ENCODE data around the gene CETN2. TPM values are rescaled to one million over a fixed set of nuclear protein-coding genes. Genes with fewer than 3 reads are reported as not detected.

The CETN2 gene
- total and polyA plus RNA-seq, 12 donors = 22.9 to 35.7 (median 25.5) TPM

DNA sequence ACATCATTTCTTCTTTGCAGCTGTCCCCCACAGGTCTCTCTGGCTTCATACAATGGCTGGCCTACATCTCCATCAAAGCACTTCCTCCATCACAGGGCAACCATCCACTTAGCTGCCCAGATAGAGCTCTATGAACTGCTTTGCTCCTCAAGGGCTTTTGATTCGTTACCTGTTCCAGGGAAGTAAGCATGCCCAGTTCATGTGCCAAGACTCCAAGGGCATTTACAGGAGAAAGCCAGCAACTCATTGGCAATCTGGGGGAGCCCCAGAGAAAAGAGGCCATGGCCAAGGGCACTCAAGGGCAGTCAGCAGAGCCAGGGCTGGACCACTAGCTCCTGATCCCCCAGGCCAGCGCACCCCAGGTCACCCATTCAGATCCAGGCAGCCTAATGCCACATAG is 42.8 kb upstream of the CETN2 start:
- intact Hi-C loops (cut with DNase I) = no loop called here
- WGBS, 2 donors = 87 to 88% methylated on average over 2 of the region's 2 CpGs
- TF ChIP-seq, protein P1, sequence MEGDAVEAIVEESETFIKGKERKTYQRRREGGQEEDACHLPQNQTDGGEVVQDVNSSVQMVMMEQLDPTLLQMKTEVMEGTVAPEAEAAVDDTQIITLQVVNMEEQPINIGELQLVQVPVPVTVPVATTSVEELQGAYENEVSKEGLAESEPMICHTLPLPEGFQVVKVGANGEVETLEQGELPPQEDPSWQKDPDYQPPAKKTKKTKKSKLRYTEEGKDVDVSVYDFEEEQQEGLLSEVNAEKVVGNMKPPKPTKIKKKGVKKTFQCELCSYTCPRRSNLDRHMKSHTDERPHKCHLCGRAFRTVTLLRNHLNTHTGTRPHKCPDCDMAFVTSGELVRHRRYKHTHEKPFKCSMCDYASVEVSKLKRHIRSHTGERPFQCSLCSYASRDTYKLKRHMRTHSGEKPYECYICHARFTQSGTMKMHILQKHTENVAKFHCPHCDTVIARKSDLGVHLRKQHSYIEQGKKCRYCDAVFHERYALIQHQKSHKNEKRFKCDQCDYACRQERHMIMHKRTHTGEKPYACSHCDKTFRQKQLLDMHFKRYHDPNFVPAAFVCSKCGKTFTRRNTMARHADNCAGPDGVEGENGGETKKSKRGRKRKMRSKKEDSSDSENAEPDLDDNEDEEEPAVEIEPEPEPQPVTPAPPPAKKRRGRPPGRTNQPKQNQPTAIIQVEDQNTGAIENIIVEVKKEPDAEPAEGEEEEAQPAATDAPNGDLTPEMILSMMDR (IDR thresholded peaks at IDR 0.05) = no peak

DNA sequence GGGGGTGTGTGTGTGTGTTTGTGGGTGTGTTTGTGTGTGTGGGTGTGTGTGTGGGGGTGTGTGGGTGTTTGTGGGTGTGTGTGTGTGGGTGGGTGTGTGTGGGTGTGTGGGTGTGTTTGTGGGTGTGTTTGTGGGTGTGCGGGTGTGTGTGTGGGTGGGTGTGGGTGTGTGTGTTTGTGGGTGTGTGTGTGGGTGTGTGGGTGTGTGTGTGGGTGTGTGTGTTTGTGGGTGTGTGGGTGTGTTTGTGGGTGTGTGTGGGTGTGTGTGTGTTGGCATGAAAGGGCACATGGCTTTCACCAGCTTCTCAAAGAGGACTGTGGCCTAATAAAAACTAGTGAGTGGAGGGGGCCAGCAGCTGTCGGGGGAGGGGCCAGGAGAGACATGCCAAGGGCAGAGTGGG is 42.0 kb upstream of the CETN2 start:
- TF ChIP-seq, protein P1 (IDR thresholded peaks at IDR 0.05) = no peak
- H3K4me3 ChIP-seq = no peak overlapping the region
- H3K27me3 ChIP-seq = peaks cover 0 to 8% (median 0%) of the 10 kb centered on the region in 7 donors
- intact Hi-C loops (cut with DNase I) = no loop called here
- no peaks in the 10 kb centered on the region for H3K9me3 ChIP-seq
- no peak for ATAC-seq
- H3K4me1 ChIP-seq = no peaks in the 10 kb centered on the region
- DNase-seq = no peak
- WGBS, 2 donors = 94 to 100% methylated on average over 1 of the region's 2 CpGs
- H3K27ac ChIP-seq = no peak overlapping the region
- peaks cover 0 to 29% (median 4%) of the 10 kb centered on the region in 9 donors for H3K36me3 ChIP-seq

More for the DNA sequence above, 42.8 kb upstream of the CETN2 start:
- H3K27ac ChIP-seq = no peak overlapping the region
- no peaks in the 10 kb centered on the region for H3K4me1 ChIP-seq
- no peak for DNase-seq
- no peak overlapping the region for H3K4me3 ChIP-seq
- no peaks in the 10 kb centered on the region for H3K9me3 ChIP-seq
- no peak for ATAC-seq
- peaks cover 0 to 13% (median 0%) of the 10 kb centered on the region in 7 donors for H3K27me3 ChIP-seq
- peaks cover 0 to 22% (median 0%) of the 10 kb centered on the region in 9 donors for H3K36me3 ChIP-seq

DNA sequence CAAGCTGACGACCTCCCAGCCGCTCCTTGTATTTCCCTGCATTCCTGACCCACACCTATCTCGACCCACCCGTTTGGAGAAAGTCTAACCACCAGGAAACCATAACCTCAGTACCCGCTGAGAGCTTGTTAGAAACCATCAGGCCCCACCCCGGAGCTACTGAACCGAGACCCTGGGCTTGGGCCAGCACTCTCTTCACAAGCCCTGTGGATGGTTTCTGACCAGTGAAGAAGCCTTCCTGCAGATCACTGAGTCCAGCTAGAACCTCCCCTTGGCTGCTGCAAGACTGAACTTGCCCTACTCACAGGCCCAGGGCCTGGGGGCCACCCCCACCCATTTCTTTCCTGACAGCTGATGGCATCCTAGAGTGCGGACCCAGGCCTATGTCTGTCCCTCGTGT is 40.7 kb upstream of the CETN2 start:
- Histone ChIP-seq H3K4me3 (no peak overlapping the region), H3K27ac (no peak overlapping the region), H3K36me3 (peaks cover 0 to 38% (median 4%) of the 10 kb centered on the region in 9 donors), H3K4me1 (no peaks in the 10 kb centered on the region), H3K9me3 (no peaks in the 10 kb centered on the region), H3K27me3 (peaks cover 0 to 5% (median 0%) of the 10 kb centered on the region in 7 donors)
- 82 to 87% methylated on average over 9 of the region's 9 CpGs for WGBS, 2 donors
- TF ChIP-seq, protein P1 (IDR thresholded peaks at IDR 0.05) = no peak
- ATAC-seq (no peak), DNase-seq (no peak)
- intact Hi-C loops (cut with DNase I) = no loop called here

DNA sequence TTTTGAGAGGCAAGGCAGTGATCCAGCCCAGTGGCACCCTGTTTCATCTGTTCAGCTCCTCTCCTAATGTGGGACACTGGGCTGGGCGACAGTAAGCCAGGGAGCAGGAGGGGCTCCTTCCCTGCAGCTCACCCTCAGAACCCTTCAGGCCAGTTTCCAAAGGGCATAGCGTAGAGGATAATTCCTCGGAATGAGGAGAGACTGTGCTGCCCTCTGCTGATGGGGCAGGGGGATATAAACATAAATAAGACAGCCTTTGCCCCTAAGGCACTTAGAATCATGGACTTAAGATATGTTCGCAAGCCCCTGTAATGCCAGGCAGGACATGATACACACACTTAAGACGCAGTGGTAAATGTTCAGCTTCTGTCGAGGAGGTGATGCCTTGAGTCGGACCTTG is 39.4 kb upstream of the CETN2 start:
- no peak for DNase-seq
- 80 to 85% methylated on average over 7 of the region's 7 CpGs for WGBS, 2 donors
- no peaks in the 10 kb centered on the region for H3K4me1 ChIP-seq
- intact Hi-C loops (cut with DNase I) = no loop called here
- peaks cover 0 to 50% (median 4%) of the 10 kb centered on the region in 9 donors for H3K36me3 ChIP-seq
- no peaks in the 10 kb centered on the region for H3K27me3 ChIP-seq
- TF ChIP-seq, protein P1 (IDR thresholded peaks at IDR 0.05) = no peak
- no peak overlapping the region for H3K4me3 ChIP-seq
- H3K9me3 ChIP-seq = no peaks in the 10 kb centered on the region
- no peak for ATAC-seq
- H3K27ac ChIP-seq = no peak overlapping the region
